CD4-positive, alpha-beta T cell (primary cell): Measurements from ENCODE around the gene SEPTIN2. TPM values are rescaled to one million over a fixed set of nuclear protein-coding genes. Genes with fewer than 3 reads are reported as not detected.
"Not testable (repeated sequence)": the region's sequence is repeated elsewhere in the genome, so short reads cannot be mapped to it uniquely, and the experiment has no call there.

ENCODE experiments used
- ATAC-seq: fragments of 200-7000 bp; cut with Tn5 transposase; one replicate; pipeline ENCODE4 v1.10.0; 2022; ENCODE audit warnings: mild to moderate bottlenecking; ENCODE audit not compliant: poor library complexity
- CTCF ChIA-PET: fragments of 350-600 bp; sonication (Branson Sonifier 250); formaldehyde crosslinking; loops from one replicate; lab custom pipeline; 2021; ENCODE audit warnings: antibody characterized with exemption, inconsistent platforms; lab: Charles Lee
- POLR2A ChIA-PET: fragments of 350-600 bp; sonication (Branson Sonifier 250); formaldehyde crosslinking; loops from one replicate; lab custom pipeline; 2021; ENCODE audit warnings: antibody characterized with exemption, inconsistent platforms; lab: Charles Lee
- DNase-seq, 14 experiments: peaks; one replicate each; pipeline ENCODE4 v3.0.0-alpha.2; 2013 to 2020; ENCODE audit warnings: mixed read lengths in 2 of 14
- H3K27ac ChIP-seq, 2 donors: one replicate each; pipeline versions ENCODE4 v1.5.1 to v1.7.0; 2013; ENCODE audit warnings: low read length in 2 of 2, low read depth in 1 of 2, mild to moderate bottlenecking in 1 of 2
- H3K27me3 ChIP-seq, 2 experiments: 1 replicate in 1 of 2; 2 replicates in 1 of 2; pipeline versions ENCODE4 v1.6.1 to v1.7.0; 2013; ENCODE audit warnings: low read length in 2 of 2, control low read depth in 1 of 2, mild to moderate bottlenecking in 1 of 2, moderate library complexity in 1 of 2; ENCODE audit not compliant: insufficient read depth in 2 of 2, control insufficient read depth in 1 of 2
- H3K36me3 ChIP-seq: one replicate; pipeline ENCODE4 v1.6.1; 2013; ENCODE audit warnings: low read length, control low read depth; ENCODE audit not compliant: insufficient read depth
- H3K4me1 ChIP-seq: one replicate; pipeline ENCODE4 v1.6.1; 2013; ENCODE audit warnings: low read length, control low read depth; ENCODE audit not compliant: insufficient read depth
- H3K4me3 ChIP-seq: one replicate; pipeline ENCODE4 v1.5.1; 2013; ENCODE audit warnings: mild to moderate bottlenecking, low read length, moderate library complexity
- H3K9me3 ChIP-seq, 2 experiments: 1 replicate in 1 of 2; 2 replicates in 1 of 2; pipeline versions ENCODE4 v1.6.1 to v1.7.0; 2013; ENCODE audit warnings: low read length in 2 of 2, mild to moderate bottlenecking in 2 of 2, control low read depth in 1 of 2, moderate library complexity in 1 of 2; ENCODE audit not compliant: control insufficient read depth in 1 of 2, insufficient read depth in 1 of 2
- H3K27ac Mint-ChIP-seq: one replicate; pipeline ENCODE4 v1.8.0; 2020; ENCODE audit warnings: mixed read lengths
- H3K27me3 Mint-ChIP-seq: one replicate; pipeline ENCODE4 v1.8.0; 2021; ENCODE audit warnings: mixed read lengths
- H3K36me3 Mint-ChIP-seq: one replicate; pipeline ENCODE4 v1.8.0; 2021; ENCODE audit warnings: low read depth, mixed read lengths
- H3K4me1 Mint-ChIP-seq: one replicate; pipeline ENCODE4 v1.8.0; 2021; ENCODE audit warnings: low read depth, mixed read lengths
- H3K4me3 Mint-ChIP-seq: one replicate; pipeline ENCODE4 v1.8.0; 2020; ENCODE audit warnings: mild to moderate bottlenecking, mixed read lengths
- H3K9me3 Mint-ChIP-seq: one replicate; pipeline ENCODE4 v1.8.0; 2020; ENCODE audit warnings: mixed read lengths
- CTCF ChIP-seq: fragments of 200-600 bp; IDR thresholded peaks from one replicate; pipeline ENCODE4 v1.8.0; 2022; ENCODE audit warnings: antibody characterized with exemption, mild to moderate bottlenecking
- intact Hi-C, 2 experiments: fragments of 100-400 bp; cut with DNase I in 1 of 2; cut with micrococcal nuclease in 1 of 2; formaldehyde crosslinking; loops; one replicate each; pipeline versions ENCODE4 v1.15.1 to v1.9.0; 2023 to 2025; cut with DNase I, micrococcal nuclease
- total RNA-seq, 174 experiments: library from RNA in 2 of 174; stranded (reverse) in 2 of 174; gene quantifications; one replicate each; pipeline ENCODE4 v1.2.3 and lab custom pipeline; 2021 to 2026

The SEPTIN2 gene
- total RNA-seq, 2 experiments from 2014 or later, result 189 to 196 TPM

DNA sequence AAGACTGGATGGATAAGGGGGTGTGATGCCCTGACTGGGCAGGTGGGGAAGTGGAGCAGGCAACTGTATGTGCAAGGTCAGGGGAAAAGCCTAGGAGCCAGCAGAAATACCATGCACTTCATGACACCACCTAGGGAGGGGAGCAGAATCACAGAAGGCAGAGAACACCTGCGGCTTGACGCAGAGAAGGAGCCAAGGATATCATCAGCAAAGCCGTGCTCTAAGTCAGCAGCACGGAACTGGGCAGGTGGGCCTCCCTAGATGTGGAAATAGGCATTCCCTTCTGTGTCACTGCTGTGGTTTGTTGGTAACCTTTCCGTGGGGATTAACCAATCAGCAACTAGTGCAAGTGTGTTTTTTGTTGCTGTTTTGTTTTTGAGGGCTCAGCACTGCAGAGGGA, 41.6 kb upstream of the SEPTIN2 start:
- Histone ChIP-seq H3K27ac (no peak overlapping the region), H3K4me1 (peaks cover 36% of the 10 kb centered on the region), H3K27me3 (no peaks in the 10 kb centered on the region), H3K4me3 (no peak overlapping the region), H3K9me3 (no peaks in the 10 kb centered on the region), H3K36me3 (no peaks in the 10 kb centered on the region)
- DNase-seq, result peak in 1 of 14 experiments; percentile 15
- H3K4me1 Mint-ChIP-seq, result peaks cover 49% of the 10 kb centered on the region
- ATAC-seq, result no peak
- ChIA-PET CTCF (no interaction called here), POLR2A (interaction anchor here (1.8 kb wide), 1 partner anchor 41 kb away, joined by 6 read pairs; no protein-coding TSS in a partner anchor)
- TF ChIP-seq CTCF, result no peak
- H3K9me3 Mint-ChIP-seq, result peaks cover 6% of the 10 kb centered on the region
- intact Hi-C loops, result loop anchor here in 1 of 2 experiments (5.0 kb wide), 1 partner anchor 38 kb away; no protein-coding TSS in a partner anchor
- peaks cover 27% of the 10 kb centered on the region for H3K36me3 Mint-ChIP-seq
- H3K27me3 Mint-ChIP-seq, result no peaks in the 10 kb centered on the region
- H3K4me3 Mint-ChIP-seq, result peak overlapping the region; percentile 84
- H3K27ac Mint-ChIP-seq, result peak overlapping the region; percentile 29

DNA sequence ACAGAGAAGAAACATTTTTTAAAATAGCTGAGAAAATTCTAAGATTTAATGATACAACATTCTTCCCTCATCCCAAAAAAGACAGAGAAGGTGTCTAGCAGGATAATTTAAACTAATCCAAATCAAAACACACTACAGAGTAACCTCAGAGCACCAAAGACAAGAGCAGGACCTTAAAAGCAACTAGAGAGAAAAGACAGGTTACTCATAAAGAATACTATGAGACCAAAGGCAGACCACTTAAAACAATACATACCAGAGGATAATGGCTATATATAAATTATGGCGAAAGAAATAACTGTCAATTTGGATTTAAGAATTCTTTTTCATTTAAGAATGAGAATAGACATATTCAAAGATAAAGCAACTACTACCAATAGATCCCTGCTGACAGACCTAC, 40.2 kb upstream of the SEPTIN2 start:
- DNase-seq, result no peak
- H3K36me3 Mint-ChIP-seq, result peaks cover 27% of the 10 kb centered on the region
- Histone ChIP-seq H3K9me3 (no peaks in the 10 kb centered on the region), H3K4me3 (no peak overlapping the region), H3K36me3 (no peaks in the 10 kb centered on the region), H3K4me1 (peaks cover 29% of the 10 kb centered on the region), H3K27me3 (no peaks in the 10 kb centered on the region), H3K27ac (no peak overlapping the region)
- intact Hi-C loops, result no loop called here
- peaks cover 48% of the 10 kb centered on the region for H3K4me1 Mint-ChIP-seq
- ATAC-seq, result no peak
- TF ChIP-seq CTCF, result no peak
- no peaks in the 10 kb centered on the region for H3K27me3 Mint-ChIP-seq
- no peak overlapping the region for H3K27ac Mint-ChIP-seq
- POLR2A ChIA-PET, result interaction anchor here (0.6 to 1.8 kb wide), 2 partner anchors 39 to 130 kb away, joined by 4 to 6 read pairs; no protein-coding TSS in a partner anchor
- H3K9me3 Mint-ChIP-seq, result peaks cover 6% of the 10 kb centered on the region
- H3K4me3 Mint-ChIP-seq, result no peak overlapping the region
- CTCF ChIA-PET, result interaction anchor here (0.9 kb wide), 1 partner anchor 8 kb away, joined by 3 read pairs; no protein-coding TSS in a partner anchor

GRCh38 chr2:241275910-241276309, 39.8 kb upstream of the SEPTIN2 start:
- CTCF ChIA-PET, result interaction anchor here (0.9 kb wide), 1 partner anchor 8 kb away, joined by 3 read pairs; no protein-coding TSS in a partner anchor

DNA sequence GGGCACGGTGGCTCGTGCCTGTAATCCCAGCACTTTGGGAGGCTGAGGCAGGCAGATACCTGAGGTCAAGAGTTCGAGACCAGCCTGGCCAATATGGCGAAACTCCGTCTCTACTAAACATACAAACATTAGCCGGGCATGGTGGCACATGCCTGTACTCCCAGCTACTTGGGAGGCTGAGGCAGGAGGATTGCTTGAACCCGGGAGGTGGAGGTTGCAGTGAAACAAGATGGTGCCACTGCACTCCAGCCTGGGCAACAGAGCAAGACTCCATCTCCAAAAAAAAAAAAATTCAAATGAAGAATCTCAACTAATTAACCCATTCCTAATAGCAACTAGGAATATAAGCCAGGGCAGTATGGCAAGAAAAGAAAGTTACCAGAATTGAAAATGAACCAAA, 37.4 kb upstream of the SEPTIN2 start:
- H3K4me1 ChIP-seq, H3K9me3 ChIP-seq, H3K27me3 Mint-ChIP-seq, H3K27ac ChIP-seq, H3K4me3 ChIP-seq, ATAC-seq, POLR2A ChIA-PET, H3K36me3 ChIP-seq, H3K4me3 Mint-ChIP-seq, intact Hi-C loops, DNase-seq, H3K27ac Mint-ChIP-seq, CTCF ChIA-PET, H3K27me3 ChIP-seq, H3K9me3 Mint-ChIP-seq: not testable (repeated sequence)
- peaks cover 14% of the 10 kb centered on the region for H3K36me3 Mint-ChIP-seq
- peaks cover 44% of the 10 kb centered on the region for H3K4me1 Mint-ChIP-seq

More at GRCh38 chr2:241275910-241276309, 39.8 kb upstream of the SEPTIN2 start:
- Histone ChIP-seq H3K27me3 (no peaks in the 10 kb centered on the region), H3K4me1 (peaks cover 25% of the 10 kb centered on the region), H3K27ac (no peak overlapping the region), H3K4me3 (no peak overlapping the region), H3K9me3 (no peaks in the 10 kb centered on the region), H3K36me3 (no peaks in the 10 kb centered on the region)
- Mint-ChIP-seq H3K36me3 (peaks cover 27% of the 10 kb centered on the region), H3K9me3 (peaks cover 6% of the 10 kb centered on the region), H3K4me3 (no peak overlapping the region), H3K27me3 (no peaks in the 10 kb centered on the region), H3K27ac (no peak overlapping the region), H3K4me1 (peaks cover 44% of the 10 kb centered on the region)
- DNase-seq, result no peak
- no peak for TF ChIP-seq CTCF
- POLR2A ChIA-PET, result interaction anchor here (1.8 kb wide), 1 partner anchor 39 kb away, joined by 6 read pairs; no protein-coding TSS in a partner anchor
- ATAC-seq, result no peak
- intact Hi-C loops, result no loop called here
